SU-DHL-6 (cell line): ENCODE data around the gene OTX1.

Source experiments
- CTCF ChIP-seq: fragments of 200-600 bp; sonication (generic); IDR thresholded peaks from one replicate; pipeline ENCODE4 v1.5.1; 2017; ENCODE audit warnings: antibody characterized with exemption, mild to moderate bottlenecking, low read length, moderate library complexity; ENCODE audit not compliant: insufficient read depth, poor library complexity, severe bottlenecking
- EZH2phosphoT487 ChIP-seq: fragments of 200-600 bp; sonication (generic), shearing (Covaris generic); conservative IDR thresholded peaks from 2 replicates; pipeline ENCODE4 v1.6.1; 2018; ENCODE audit warnings: mild to moderate bottlenecking, antibody characterized with exemption, low read length, moderate library complexity, mixed read lengths

DNA sequence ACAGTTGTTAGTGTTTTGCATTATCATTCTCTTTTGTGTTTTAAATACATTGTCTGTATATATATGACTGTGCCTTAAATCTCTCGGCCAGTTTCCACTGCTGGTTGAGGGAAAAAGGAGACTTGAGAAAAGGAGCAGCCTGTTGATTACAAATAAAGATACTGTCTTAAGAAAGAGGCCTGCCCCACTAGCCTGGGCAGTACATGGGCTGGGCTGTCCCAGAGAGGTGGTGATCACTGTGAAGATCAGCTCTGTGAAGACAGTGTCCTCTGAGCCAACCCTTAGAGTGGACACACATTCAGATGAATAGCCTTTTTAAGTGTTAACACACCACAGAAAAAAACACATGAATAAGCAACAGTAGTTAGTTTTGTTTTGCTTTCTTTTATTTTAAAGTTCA lies 10.0 kb upstream of the OTX1 start:
- no peak for TF ChIP-seq CTCF
- no peak for TF ChIP-seq EZH2phosphoT487
